ENCODE data around the gene TMEM95. TPM values are rescaled to one million over a fixed set of nuclear protein-coding genes. Genes with fewer than 3 reads are reported as not detected.

The TMEM95 gene
- total and polyA plus RNA-seq, 8 donors, result not detected

GRCh38 chr17:7328840-7329373 is 26.0 kb upstream of the TMEM95 start, which contains the start of gene NEURL4:
Gene NEURL4 (minus strand): TSS chr17:7329335. CDS start chr17:7329312, 23 bp downstream.
- H3K4me1 ChIP-seq, result peaks cover 12 to 34% (median 28%) of the 10 kb centered on the region in 4 donors
- peaks cover 7 to 35% (median 30%) of the 10 kb centered on the region in 4 donors for H3K36me3 ChIP-seq
- DNase-seq, result no peak
- H3K9me3 ChIP-seq, result no peaks in the 10 kb centered on the region
- intact Hi-C loops (cut with DNase I; ENCODE audit: low total_unique reads), result no loop called here
- WGBS, 5 donors, result 0 to 2% (median 1%) methylated on average over 23 to 50 of the region's 50 CpGs
- peak within 1 kb of the TSS; percentile 81 to 95 (median 94) for H3K27ac ChIP-seq
- TF ChIP-seq EP300 (IDR thresholded peaks at IDR 0.05) (no peak), POLR2A (IDR thresholded peaks at IDR 0.05) (no peak), POLR2AphosphoS5 (IDR thresholded peaks at IDR 0.05) (no peak), CTCF (IDR thresholded peaks at IDR 0.05) (no peak)
- H3K27me3 ChIP-seq, result peaks cover 0 to 5% (median 0%) of the 10 kb centered on the region in 3 donors
- H3K4me3 ChIP-seq, result peak within 1 kb of the TSS; percentile 89 to 99 (median 97)

DNA sequence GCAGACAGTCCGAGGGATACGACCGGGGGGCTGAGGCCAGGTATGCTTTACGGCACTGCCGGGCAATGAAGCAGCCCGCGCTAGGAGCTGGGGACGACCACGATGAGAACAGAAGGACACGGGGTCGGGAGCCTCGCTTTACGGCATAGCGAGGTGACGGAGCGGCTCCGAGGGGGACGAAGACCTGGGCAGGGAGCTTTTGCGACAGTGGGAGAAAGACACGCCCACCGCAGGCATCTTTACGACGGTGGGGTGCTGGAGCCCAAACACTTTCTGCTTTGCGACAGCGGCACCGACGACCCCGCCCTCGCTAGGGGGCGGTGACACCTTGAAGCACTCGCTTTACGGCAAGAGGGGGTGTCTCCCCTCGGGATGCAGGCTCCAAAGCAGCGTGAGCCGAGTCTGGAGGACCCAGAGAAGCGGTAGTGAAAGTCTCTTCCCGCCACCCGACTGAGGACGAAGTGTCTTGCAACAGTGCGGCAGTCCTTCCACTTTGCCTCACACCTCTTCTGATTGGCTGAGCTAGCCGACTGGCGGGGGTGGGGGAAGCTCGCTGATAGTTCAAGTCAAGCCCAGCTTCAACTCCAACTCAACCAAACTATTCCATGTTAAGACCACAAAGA is 25.5 kb upstream of the TMEM95 start:
- Histone ChIP-seq H3K27ac (peak overlapping the region; percentile 81 to 95 (median 94)), H3K27me3 (peaks cover 0 to 9% (median 0%) of the 10 kb centered on the region in 3 donors), H3K36me3 (peaks cover 5 to 29% (median 24%) of the 10 kb centered on the region in 4 donors), H3K4me1 (peaks cover 12 to 29% (median 26%) of the 10 kb centered on the region in 4 donors), H3K9me3 (no peaks in the 10 kb centered on the region), H3K4me3 (peak overlapping the region; percentile 89 to 99 (median 97))
- DNase-seq, result peak; percentile 98 to 100
- intact Hi-C loops (cut with DNase I; ENCODE audit: low total_unique reads), result no loop called here
- TF ChIP-seq POLR2A (IDR thresholded peaks at IDR 0.05) (peak in 1 of 4 donors; percentile 32), EP300 (IDR thresholded peaks at IDR 0.05) (no peak), CTCF (IDR thresholded peaks at IDR 0.05) (peak in 1 of 7 experiments; percentile 15), POLR2AphosphoS5 (IDR thresholded peaks at IDR 0.05) (peak; percentile 63 to 92 (median 88))
- WGBS, 5 donors, result 0 to 1% (median 0%) methylated on average over 40 to 43 of the region's 43 CpGs

GRCh38 chr17:7329997-7330637 is 24.8 kb upstream of the TMEM95 start:
- Histone ChIP-seq H3K4me3 (peak overlapping the region; percentile 89 to 99 (median 97)), H3K27ac (peak overlapping the region; percentile 81 to 95 (median 94)), H3K9me3 (no peaks in the 10 kb centered on the region), H3K27me3 (peaks cover 0 to 15% (median 0%) of the 10 kb centered on the region in 3 donors), H3K4me1 (peaks cover 12 to 29% (median 25%) of the 10 kb centered on the region in 4 donors), H3K36me3 (peaks cover 0 to 23% (median 18%) of the 10 kb centered on the region in 4 donors)
- TF ChIP-seq POLR2A (IDR thresholded peaks at IDR 0.05), result no peak
- no peak for TF ChIP-seq EP300 (IDR thresholded peaks at IDR 0.05)
- TF ChIP-seq POLR2AphosphoS5 (IDR thresholded peaks at IDR 0.05), result no peak
- TF ChIP-seq CTCF (IDR thresholded peaks at IDR 0.05), result no peak
- DNase-seq, result peak; percentile 73 to 93
- WGBS, 5 donors, result 0 to 3% (median 1%) methylated on average over 26 to 34 of the region's 34 CpGs
- intact Hi-C loops (cut with DNase I; ENCODE audit: low total_unique reads), result no loop called here

DNA sequence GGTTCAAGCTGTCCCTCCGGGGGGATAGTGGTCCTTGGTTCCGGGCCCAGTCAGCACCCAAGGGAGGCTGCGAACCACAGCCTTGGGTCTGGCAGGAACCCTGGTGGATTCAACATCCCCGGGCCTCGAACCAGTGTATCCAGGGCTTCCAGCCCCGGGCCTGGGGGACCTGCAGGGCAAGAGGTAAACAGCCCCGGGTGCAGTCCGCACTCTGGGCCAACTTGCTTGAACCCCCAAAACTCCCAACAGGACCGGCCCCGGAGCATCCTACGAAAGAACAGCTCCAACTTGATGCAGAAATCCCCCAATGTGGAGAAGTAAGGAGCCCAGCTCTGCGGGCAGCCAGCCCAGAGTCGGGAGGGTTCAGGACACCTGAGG is 24.3 kb upstream of the TMEM95 start:
- 55 to 71% (median 65%) methylated on average over 8 to 13 of the region's 13 CpGs for WGBS, 5 donors
- H3K4me3 ChIP-seq, result peak overlapping the region; percentile 89 to 99 (median 97)
- H3K27ac ChIP-seq, result peak overlapping the region; percentile 81 to 95 (median 94)
- no peaks in the 10 kb centered on the region for H3K9me3 ChIP-seq
- intact Hi-C loops (cut with DNase I; ENCODE audit: low total_unique reads), result no loop called here
- peaks cover 0 to 20% (median 0%) of the 10 kb centered on the region in 3 donors for H3K27me3 ChIP-seq
- peaks cover 0 to 18% (median 13%) of the 10 kb centered on the region in 4 donors for H3K36me3 ChIP-seq
- H3K4me1 ChIP-seq, result peaks cover 12 to 29% (median 25%) of the 10 kb centered on the region in 4 donors
- DNase-seq, result no peak
- TF ChIP-seq EP300 (IDR thresholded peaks at IDR 0.05) (no peak), POLR2AphosphoS5 (IDR thresholded peaks at IDR 0.05) (no peak), CTCF (IDR thresholded peaks at IDR 0.05) (no peak), POLR2A (IDR thresholded peaks at IDR 0.05) (no peak)
